ENCODE data around the gene NHEJ1. TPM values are rescaled to one million over a fixed set of nuclear protein-coding genes. Genes with fewer than 3 reads are reported as not detected.
A peak's percentile ranks its signal among the peaks of the same experiment; 100 is the strongest.

Gene NHEJ1
- total and polyA plus RNA-seq, 9 of the 15 experiments (the other 6 are each of a cell fraction or from before 2014, with no cell fraction given): 9.0 to 23.7 (median 13.9) TPM

DNA sequence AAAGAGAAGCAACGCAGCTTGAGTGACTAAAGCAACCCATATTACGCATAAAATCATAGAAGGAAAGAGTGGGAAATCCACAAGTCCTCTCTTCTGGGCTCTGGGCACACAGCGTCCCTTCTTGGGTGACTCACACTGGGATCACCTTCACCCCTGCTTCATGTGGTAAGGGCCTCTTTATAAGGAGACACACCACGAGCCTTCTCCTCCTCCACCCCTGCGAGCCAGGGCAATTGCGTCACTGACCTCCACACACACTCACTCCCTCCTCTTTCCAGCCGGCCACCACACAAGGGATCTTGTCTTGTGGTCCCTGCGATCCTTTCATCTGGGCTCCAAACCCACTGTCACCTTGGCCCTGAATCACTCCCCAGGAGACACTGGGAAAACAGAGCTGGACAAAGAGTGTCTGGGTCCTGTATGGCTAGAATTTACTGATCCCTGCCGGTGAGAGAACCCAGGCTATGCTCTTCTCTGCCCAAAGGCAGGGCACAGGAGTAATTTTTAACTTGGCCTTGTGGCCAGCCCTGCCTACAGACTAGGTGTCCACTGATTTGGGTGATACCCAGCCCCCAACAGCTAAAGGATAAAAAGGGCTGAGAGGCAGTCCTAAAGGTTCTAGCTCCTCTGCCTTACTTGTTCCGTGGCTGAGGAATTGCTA is 35.3 kb downstream of the NHEJ1 start:
- Histone ChIP-seq H4K20me1 (replicated peaks; ENCODE audit: control insufficient read depth, insufficient read depth, low read length) (no peaks in the 10 kb centered on the region), H3K4me2 (ENCODE audit: insufficient read depth, low read length) (peak overlapping the region; percentile 43; the same call in 1 of the 2 replicates), H3K79me2 (ENCODE audit: control insufficient read depth, insufficient read depth, low read length) (no peaks in the 10 kb centered on the region), H3K4me1 (replicated peaks in 1 of 2; ENCODE audit: control insufficient read depth in 2 of 2, insufficient read depth in 2 of 2, low read length in 2 of 2) (peaks cover 21 to 35% of the 10 kb centered on the region in 2 experiments), H3K27me3 (ENCODE audit: control insufficient read depth in 2 of 2, insufficient read depth in 2 of 2, low read length in 2 of 2) (no peaks in the 10 kb centered on the region), H2AFZ (ENCODE audit: low read depth, low read length) (peak overlapping the region; percentile 41; the same call in 1 of the 2 replicates), H3K4me3 (no peak overlapping the region), H3K36me3 (ENCODE audit: control insufficient read depth, insufficient read depth, low read length) (no peaks in the 10 kb centered on the region), H3K9ac (ENCODE audit: insufficient read depth in 1 of 2, low read depth in 2 of 2, low read length in 2 of 2) (peak overlapping the region; percentile 17 to 31; a peak in 2 of 4 replicates), H3K9me3 (replicated peaks; ENCODE audit: control insufficient read depth, insufficient read depth, low read depth, low read length) (no peaks in the 10 kb centered on the region), H3K27ac (ENCODE audit: extremely low read depth, low read depth, low read length) (peak overlapping the region; percentile 38; the same call in 2 of the 3 replicates), H3K9me1 (ENCODE audit: control insufficient read depth, insufficient read depth, low read length) (peaks cover 3% of the 10 kb centered on the region)
- in situ Hi-C loops (cut with MboI): no loop called here
- DNase-seq (ENCODE audit: extremely low read depth in 1 of 4, low spot score in 3 of 4): peak; percentile 68 to 83 (median 72)
- intact Hi-C loops (cut with micrococcal nuclease): no loop called here
- 12% methylated on average over 8 of the region's 10 CpGs for WGBS (ENCODE audit: insufficient coverage, low coverage, missing lambda C conversion rate)
- ChIA-PET POLR2A (interaction anchor here (0.7 to 0.8 kb wide), 2 partner anchors 23 to 123 kb away, joined by 3 read pairs; no protein-coding TSS in a partner anchor), CTCF (ENCODE audit: low intra/inter-chr PET ratio) (no interaction called here)
- FAIRE-seq: no peak
- ATAC-seq: peak; percentile 84
- BruUV-seq (replicated peaks): no TSS peak
- TF ChIP-seq ZNF77 (CRISPR knock-in tag; IDR thresholded peaks at IDR 0.05): no peak
- TF ChIP-seq KLF16 (IDR thresholded peaks at IDR 0.05): no peak
- TF ChIP-seq, protein P1, sequence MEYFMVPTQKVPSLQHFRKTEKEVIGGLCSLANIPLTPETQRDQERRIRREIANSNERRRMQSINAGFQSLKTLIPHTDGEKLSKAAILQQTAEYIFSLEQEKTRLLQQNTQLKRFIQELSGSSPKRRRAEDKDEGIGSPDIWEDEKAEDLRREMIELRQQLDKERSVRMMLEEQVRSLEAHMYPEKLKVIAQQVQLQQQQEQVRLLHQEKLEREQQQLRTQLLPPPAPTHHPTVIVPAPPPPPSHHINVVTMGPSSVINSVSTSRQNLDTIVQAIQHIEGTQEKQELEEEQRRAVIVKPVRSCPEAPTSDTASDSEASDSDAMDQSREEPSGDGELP (CRISPR knock-in tag; IDR thresholded peaks at IDR 0.05; ENCODE audit: borderline replicate concordance): 0 out of 2 replicates have a peak, but pooled peaks have one; percentile 10
- TF ChIP-seq ARID3B (CRISPR knock-in tag; IDR thresholded peaks at IDR 0.05; ENCODE audit: borderline replicate concordance): no peak
- no peak for TF ChIP-seq ZNF655 (CRISPR knock-in tag; IDR thresholded peaks at IDR 0.05)
- TF ChIP-seq ARID1B (IDR thresholded peaks at IDR 0.05): peak; percentile 48; the same call in 1 of the 2 replicates
- TF ChIP-seq CC2D1A (IDR thresholded peaks at IDR 0.05): 0 out of 2 replicates have a peak, but pooled peaks have one; percentile 11
- TF ChIP-seq, protein P2, sequence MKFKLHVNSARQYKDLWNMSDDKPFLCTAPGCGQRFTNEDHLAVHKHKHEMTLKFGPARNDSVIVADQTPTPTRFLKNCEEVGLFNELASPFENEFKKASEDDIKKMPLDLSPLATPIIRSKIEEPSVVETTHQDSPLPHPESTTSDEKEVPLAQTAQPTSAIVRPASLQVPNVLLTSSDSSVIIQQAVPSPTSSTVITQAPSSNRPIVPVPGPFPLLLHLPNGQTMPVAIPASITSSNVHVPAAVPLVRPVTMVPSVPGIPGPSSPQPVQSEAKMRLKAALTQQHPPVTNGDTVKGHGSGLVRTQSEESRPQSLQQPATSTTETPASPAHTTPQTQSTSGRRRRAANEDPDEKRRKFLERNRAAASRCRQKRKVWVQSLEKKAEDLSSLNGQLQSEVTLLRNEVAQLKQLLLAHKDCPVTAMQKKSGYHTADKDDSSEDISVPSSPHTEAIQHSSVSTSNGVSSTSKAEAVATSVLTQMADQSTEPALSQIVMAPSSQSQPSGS (CRISPR knock-in tag; IDR thresholded peaks at IDR 0.05): no peak
- no peak for TF ChIP-seq TCF7L2 (IDR thresholded peaks at IDR 0.05; ENCODE audit: low read depth, low read length)
- TF ChIP-seq CEBPB (tag; IDR thresholded peaks at IDR 0.05): peak; percentile 89
- no peak for TF ChIP-seq MLLT1 (IDR thresholded peaks at IDR 0.05)
- TF ChIP-seq PCBP2 (IDR thresholded peaks at IDR 0.05; ENCODE audit: low read depth, low read length, poor library complexity, severe bottlenecking): no peak
- TF ChIP-seq ZNF780A (CRISPR knock-in tag; IDR thresholded peaks at IDR 0.05): no peak
- peak; percentile 88 for TF ChIP-seq FOSL1 (tag; conservative IDR thresholded peaks at IDR 0.05)

Data from K562 (cell line).